GM10266 (cell line): ENCODE results near the gene GAA.
"Not testable (repeated sequence)": the region's sequence is repeated elsewhere in the genome, so short reads cannot be mapped to it uniquely, and the experiment has no call there.

Source experiments
- DNase-seq: peaks from one replicate; pipeline ENCODE4 v3.0.0; 2012; ENCODE audit errors: extremely low spot score
- TF ChIP-seq, protein P1 (sequence below): IDR thresholded peaks from 2 replicates; pipeline ENCODE4 v1.5.1; 2012; ENCODE audit warnings: mild to moderate bottlenecking, low read depth; ENCODE audit not compliant: control insufficient read depth, insufficient read depth; ENCODE audit errors: missing control alignments

GAA gene

DNA sequence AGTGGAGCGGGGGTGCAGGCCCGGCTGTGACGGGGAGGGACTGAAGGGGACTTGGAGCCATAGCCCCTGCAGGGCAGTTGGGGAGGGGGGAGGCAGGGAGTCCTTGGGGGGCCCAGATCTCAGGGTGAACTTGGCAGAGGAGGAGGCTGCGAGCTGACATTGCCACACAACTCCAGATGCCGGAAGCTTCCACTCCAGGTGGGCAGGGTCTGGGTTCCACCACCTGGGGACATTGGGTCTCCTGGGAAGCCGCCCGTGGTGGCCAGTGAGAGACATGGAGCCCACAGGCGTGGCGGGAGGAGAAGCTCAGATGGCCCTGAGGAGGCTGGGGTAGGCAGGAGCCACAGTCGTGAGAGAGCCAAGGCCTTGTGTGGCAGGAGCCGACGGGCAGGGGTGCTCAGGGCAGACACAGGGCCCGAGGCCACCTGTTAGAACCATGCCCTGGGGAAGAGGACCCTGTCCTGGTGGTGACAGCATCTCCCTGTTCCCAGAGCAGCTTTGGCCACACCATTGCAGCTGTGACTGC is 18.2 kb upstream of the GAA start:
- DNase-seq = no peak

DNA sequence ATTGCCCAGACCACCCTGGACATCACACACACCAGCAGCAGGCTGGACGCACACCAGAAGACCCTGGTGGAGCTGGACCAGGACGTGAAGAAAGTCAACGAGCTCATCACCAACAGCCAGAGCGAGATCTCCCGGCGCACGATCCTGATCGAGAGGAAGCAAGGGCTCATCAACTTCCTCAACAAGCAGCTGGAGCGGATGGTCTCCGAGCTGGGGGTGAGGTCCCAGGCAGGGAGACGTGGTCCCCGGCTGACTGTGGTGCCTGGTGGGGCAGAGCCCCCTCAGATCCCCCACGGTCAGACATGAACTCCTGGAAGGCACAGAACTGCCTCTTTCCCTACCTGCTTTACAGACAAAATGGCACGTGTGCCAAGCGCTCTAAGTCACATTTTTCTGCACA is 16.6 kb upstream of the GAA start:
- DNase-seq = no peak
- TF ChIP-seq, protein P1, sequence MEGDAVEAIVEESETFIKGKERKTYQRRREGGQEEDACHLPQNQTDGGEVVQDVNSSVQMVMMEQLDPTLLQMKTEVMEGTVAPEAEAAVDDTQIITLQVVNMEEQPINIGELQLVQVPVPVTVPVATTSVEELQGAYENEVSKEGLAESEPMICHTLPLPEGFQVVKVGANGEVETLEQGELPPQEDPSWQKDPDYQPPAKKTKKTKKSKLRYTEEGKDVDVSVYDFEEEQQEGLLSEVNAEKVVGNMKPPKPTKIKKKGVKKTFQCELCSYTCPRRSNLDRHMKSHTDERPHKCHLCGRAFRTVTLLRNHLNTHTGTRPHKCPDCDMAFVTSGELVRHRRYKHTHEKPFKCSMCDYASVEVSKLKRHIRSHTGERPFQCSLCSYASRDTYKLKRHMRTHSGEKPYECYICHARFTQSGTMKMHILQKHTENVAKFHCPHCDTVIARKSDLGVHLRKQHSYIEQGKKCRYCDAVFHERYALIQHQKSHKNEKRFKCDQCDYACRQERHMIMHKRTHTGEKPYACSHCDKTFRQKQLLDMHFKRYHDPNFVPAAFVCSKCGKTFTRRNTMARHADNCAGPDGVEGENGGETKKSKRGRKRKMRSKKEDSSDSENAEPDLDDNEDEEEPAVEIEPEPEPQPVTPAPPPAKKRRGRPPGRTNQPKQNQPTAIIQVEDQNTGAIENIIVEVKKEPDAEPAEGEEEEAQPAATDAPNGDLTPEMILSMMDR = no peak

More for the DNA sequence above, 18.2 kb upstream of the GAA start:
- TF ChIP-seq, protein P1 = no peak

DNA sequence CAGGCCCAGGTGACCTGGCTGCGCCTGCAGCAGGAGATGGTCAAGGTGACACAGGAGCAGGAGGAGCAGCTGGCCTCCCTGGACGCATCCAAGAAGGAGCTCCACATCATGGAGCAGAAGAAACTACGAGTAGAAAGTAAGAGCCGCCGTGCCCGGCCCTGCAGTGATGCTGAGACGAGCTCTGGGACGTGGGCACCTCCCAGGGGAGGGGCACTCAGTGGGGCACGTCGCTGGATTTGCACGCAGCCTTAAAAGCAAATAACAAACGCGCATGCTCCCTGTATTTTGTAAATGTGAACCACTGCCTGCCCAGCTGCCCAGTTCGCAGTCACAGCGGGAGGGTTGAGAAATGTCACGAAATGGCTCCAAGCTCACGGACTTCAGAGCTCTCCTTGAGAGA is 15.3 kb upstream of the GAA start:
- DNase-seq = no peak
- TF ChIP-seq, protein P1 = no peak

DNA sequence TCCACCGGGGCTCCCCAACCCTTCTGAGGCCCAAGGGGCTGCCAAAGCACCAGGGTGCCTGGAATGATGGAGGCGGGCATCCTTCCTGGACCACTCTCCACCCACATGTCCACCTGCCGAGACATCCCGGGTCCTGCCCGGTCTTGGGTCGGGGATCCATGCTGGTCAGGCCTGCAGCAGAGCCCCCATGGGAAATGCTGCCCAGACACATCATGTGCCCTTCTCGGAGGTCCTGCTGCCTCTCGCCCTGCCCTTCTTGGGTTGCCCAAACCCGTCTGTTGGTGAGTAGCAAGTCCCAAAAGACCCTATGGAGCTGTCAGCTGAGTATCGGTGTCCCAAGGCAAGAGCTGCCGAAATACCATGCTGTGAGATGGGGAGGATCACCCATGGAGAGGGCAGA is 14.8 kb upstream of the GAA start:
- no peak for DNase-seq
- TF ChIP-seq, protein P1 = no peak

DNA sequence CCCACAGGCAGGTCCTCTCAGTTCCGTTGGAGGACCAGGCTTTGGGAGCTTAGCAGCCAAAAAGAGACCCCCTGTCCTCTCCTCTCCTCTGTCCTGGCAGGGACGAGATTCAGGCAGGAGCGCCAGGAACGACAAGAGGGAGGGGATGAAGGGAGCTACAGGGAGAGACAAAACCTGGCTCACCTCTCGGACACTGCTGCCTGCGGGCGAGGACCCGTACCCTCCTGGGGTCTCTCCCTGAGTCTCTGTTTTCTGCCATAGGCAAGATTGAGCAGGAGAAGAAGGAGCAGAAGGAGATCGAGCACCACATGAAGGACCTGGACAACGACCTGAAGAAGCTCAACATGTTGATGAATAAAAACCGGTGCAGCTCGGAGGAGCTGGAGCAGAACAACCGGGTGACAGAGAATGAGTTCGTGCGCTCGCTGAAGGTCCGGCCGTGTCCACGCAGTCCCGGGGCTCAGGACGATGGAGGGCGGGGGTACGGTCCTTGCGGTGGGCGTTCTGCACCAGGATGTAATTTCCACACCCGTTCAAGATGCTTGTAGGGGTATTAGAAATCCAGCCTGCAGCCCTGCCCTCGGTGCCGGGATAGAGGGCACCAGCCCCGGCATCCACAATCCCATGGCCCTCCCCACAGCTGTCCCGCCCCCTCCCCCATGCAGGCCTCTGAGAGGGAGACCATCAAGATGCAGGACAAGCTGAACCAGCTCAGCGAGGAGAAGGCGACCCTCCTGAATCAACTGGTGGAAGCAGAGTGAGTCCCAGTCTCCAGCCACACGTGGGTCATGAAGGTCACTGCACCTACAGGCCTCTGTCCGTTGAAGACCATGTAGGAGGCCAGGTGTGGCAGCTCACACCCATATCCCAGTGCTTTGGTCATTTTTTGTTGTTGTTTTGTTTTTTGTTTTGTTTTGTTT is 13.8 kb upstream of the GAA start:
- no peak for DNase-seq
- TF ChIP-seq, protein P1 = no peak

DNA sequence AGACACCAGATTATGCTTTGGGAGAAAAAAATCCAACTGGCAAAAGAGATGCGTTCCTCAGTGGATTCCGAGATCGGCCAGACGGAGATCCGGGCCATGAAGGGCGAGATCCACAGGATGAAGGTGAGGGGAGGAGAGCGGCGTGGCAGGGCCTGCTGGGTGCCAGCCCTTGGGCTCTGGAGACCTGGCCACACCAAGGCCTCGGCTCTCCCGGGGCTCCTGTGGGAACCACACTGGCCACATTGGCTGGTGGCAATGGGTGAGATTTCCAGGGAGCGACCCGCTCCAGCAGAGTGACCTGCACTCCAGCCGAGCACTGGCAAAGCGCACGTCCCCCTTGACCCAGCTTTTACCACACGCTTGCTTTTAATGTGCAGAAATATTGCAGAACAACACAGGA is 11.6 kb upstream of the GAA start:
- TF ChIP-seq, protein P1 = no peak

DNA sequence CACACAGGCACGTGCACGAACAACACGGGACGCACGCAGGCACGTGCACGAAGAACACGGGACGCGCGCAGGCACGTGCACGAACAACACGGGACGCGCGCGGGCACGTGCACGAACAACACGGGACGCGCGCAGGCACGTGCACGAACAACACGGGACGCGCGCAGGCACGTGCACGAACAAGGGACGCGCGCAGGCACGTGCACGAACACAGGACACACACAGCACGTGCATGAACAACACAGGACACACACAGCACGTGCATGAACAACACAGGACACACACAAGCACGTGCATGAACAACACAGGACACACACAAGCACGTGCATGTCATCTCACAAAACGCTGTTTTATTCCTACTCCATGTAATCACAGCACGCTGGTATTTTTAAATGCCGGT is 11.2 kb upstream of the GAA start:
- DNase-seq = not testable (repeated sequence)

More for the DNA sequence above, 11.6 kb upstream of the GAA start:
- DNase-seq = no peak
